ENCODE data around the gene ADPRHL1. TPM values are rescaled to one million over a fixed set of nuclear protein-coding genes. Genes with fewer than 3 reads are reported as not detected.
A peak's percentile ranks its signal among the peaks of the same experiment; 100 is the strongest.

The ADPRHL1 gene
- total RNA-seq, 1 donor, result 5.1 TPM

DNA sequence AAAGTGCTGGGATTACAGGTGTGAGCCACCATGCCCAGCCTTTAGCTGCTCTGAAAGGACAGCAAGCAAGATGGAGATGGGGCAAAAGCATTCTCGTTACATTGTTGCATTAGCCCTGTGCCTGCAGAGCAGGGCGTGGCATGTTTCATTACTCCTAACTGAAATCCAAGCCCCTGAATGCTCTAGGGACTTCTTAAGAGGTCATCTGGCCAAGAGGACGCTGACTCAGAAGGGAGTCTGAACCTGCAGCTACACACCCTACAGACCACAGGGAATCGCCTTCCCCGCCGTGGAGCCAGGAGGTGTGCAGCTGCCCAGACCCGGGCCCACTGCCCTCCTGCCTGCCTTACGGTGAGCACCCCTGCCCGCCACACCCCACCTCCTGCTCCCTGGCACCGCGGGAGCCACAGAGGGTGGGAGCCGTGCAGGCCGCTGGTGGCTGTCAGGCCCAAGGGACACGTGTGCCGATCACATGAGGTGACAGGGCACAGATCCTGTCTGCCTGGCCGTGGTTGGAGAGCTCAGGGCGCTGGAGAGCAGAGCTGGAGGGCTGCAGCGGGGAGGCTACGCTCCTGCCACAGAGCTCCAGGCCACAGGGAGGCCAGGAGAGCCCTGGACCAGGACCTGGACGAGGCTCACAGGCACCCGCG is 27.2 kb downstream of the ADPRHL1 start:
- H3K27me3 ChIP-seq (ENCODE audit: insufficient read depth, low read length), result no peaks in the 10 kb centered on the region
- H3K9me3 ChIP-seq (ENCODE audit: low read depth, low read length), result no peaks in the 10 kb centered on the region
- H3K4me1 ChIP-seq (ENCODE audit: insufficient read depth, low read length), result peaks cover 4% of the 10 kb centered on the region
- TF ChIP-seq, protein P1, sequence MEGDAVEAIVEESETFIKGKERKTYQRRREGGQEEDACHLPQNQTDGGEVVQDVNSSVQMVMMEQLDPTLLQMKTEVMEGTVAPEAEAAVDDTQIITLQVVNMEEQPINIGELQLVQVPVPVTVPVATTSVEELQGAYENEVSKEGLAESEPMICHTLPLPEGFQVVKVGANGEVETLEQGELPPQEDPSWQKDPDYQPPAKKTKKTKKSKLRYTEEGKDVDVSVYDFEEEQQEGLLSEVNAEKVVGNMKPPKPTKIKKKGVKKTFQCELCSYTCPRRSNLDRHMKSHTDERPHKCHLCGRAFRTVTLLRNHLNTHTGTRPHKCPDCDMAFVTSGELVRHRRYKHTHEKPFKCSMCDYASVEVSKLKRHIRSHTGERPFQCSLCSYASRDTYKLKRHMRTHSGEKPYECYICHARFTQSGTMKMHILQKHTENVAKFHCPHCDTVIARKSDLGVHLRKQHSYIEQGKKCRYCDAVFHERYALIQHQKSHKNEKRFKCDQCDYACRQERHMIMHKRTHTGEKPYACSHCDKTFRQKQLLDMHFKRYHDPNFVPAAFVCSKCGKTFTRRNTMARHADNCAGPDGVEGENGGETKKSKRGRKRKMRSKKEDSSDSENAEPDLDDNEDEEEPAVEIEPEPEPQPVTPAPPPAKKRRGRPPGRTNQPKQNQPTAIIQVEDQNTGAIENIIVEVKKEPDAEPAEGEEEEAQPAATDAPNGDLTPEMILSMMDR (IDR thresholded peaks at IDR 0.05; ENCODE audit: extremely low read depth, low read depth, low read length), result no peak
- no peak for DNase-seq (ENCODE audit: insufficient read length, low spot score, missing footprints)
- H3K4me2 ChIP-seq (ENCODE audit: insufficient read depth, low read length), result no peak overlapping the region
- no peaks in the 10 kb centered on the region for H3K36me3 ChIP-seq (ENCODE audit: insufficient read depth, low read length)
- H3K4me3 ChIP-seq (ENCODE audit: insufficient read depth, low read length), result no peak overlapping the region
- no peak overlapping the region for H2AFZ ChIP-seq (ENCODE audit: low read length)
- H3K79me2 ChIP-seq (ENCODE audit: insufficient read depth, low read length), result no peaks in the 10 kb centered on the region
- H3K27ac ChIP-seq (ENCODE audit: low read depth, low read length), result no peak overlapping the region
- H4K20me1 ChIP-seq (ENCODE audit: insufficient read depth, low read length), result no peaks in the 10 kb centered on the region

DNA sequence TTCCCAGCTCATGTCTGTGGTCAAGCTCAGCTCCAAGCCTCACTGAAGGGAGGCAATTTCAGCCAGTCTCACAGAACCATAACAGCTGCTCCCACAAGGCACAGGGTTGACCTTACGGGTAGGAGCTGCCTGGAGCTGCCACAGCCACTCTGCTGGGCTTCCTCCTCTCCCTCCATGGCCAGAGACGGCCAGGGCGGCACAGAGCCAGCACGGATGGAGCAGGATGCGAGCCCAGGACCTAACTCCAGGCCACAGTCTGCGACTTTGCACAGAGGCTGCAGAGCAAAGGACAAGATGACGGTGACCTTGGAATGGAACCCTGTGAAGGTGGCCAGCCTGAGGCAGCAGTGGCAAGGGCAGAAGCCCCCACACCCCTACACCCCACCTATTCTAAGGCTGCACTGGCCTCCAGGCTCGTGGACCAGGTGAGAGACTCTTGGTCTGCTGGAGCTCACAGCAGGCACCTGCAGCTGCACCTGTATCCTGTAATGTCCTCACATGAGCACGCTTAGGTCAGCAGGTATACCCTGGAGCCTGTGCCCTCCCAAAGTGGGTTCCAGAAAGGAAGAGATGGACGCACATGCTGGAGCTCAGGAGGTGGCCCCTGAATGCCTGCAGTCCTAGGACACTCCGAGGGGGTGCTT is 29.6 kb downstream of the ADPRHL1 start:
- Histone ChIP-seq H3K79me2 (ENCODE audit: insufficient read depth, low read length) (no peaks in the 10 kb centered on the region), H3K4me2 (ENCODE audit: insufficient read depth, low read length) (no peak overlapping the region), H3K4me1 (ENCODE audit: insufficient read depth, low read length) (peaks cover 4% of the 10 kb centered on the region), H4K20me1 (ENCODE audit: insufficient read depth, low read length) (no peaks in the 10 kb centered on the region), H3K4me3 (ENCODE audit: insufficient read depth, low read length) (no peak overlapping the region), H3K27ac (ENCODE audit: low read depth, low read length) (no peak overlapping the region), H3K27me3 (ENCODE audit: insufficient read depth, low read length) (no peaks in the 10 kb centered on the region), H3K9me3 (ENCODE audit: low read depth, low read length) (no peaks in the 10 kb centered on the region), H2AFZ (ENCODE audit: low read length) (no peak overlapping the region), H3K36me3 (ENCODE audit: insufficient read depth, low read length) (no peaks in the 10 kb centered on the region)
- no peak for DNase-seq (ENCODE audit: insufficient read length, low spot score, missing footprints)
- TF ChIP-seq, protein P1 (IDR thresholded peaks at IDR 0.05; ENCODE audit: extremely low read depth, low read depth, low read length), result no peak

DNA sequence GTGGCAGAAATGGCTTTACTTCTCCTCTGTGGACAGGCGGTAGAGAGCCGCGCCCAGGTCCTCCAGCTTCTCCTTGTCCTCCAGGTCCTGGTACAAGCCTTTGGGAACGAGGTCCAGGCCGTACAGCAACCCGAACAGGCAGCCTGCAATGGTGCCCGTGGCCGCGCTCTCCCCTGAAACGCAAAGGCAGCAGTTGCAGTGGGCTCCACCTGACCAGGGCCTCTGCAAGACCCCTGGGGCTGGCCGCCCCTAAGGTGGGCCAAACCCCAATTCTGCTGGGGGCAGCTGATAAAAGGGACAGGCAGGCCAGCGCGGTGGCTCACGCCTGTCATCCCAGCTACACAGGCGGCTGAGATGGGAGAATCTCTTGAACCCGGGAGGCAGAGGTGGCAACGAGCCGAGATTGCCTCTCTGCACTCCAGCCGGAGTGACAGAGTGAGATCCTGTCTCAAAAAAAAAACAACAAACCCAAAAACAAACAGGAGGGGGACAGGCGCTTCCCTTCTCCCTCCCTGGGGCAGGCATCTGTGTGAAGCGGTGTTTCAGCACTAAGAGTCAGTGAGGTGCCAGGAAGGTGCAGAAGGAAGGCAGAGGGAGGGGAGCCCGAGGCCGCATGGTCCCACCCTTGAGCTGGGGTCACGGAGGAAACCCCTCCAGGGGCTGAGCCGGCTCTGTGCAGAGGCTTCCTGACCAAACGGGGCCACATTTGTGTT is 30.3 kb downstream of the ADPRHL1 start:
- Histone ChIP-seq H3K4me2 (ENCODE audit: insufficient read depth, low read length) (no peak overlapping the region), H3K27me3 (ENCODE audit: insufficient read depth, low read length) (no peaks in the 10 kb centered on the region), H2AFZ (ENCODE audit: low read length) (no peak overlapping the region), H4K20me1 (ENCODE audit: insufficient read depth, low read length) (no peaks in the 10 kb centered on the region), H3K27ac (ENCODE audit: low read depth, low read length) (no peak overlapping the region), H3K4me3 (ENCODE audit: insufficient read depth, low read length) (no peak overlapping the region), H3K9me3 (ENCODE audit: low read depth, low read length) (no peaks in the 10 kb centered on the region), H3K79me2 (ENCODE audit: insufficient read depth, low read length) (no peaks in the 10 kb centered on the region), H3K4me1 (ENCODE audit: insufficient read depth, low read length) (peaks cover 4% of the 10 kb centered on the region), H3K36me3 (ENCODE audit: insufficient read depth, low read length) (no peaks in the 10 kb centered on the region)
- TF ChIP-seq, protein P1 (IDR thresholded peaks at IDR 0.05; ENCODE audit: extremely low read depth, low read depth, low read length), result no peak
- no peak for DNase-seq (ENCODE audit: insufficient read length, low spot score, missing footprints)

DNA sequence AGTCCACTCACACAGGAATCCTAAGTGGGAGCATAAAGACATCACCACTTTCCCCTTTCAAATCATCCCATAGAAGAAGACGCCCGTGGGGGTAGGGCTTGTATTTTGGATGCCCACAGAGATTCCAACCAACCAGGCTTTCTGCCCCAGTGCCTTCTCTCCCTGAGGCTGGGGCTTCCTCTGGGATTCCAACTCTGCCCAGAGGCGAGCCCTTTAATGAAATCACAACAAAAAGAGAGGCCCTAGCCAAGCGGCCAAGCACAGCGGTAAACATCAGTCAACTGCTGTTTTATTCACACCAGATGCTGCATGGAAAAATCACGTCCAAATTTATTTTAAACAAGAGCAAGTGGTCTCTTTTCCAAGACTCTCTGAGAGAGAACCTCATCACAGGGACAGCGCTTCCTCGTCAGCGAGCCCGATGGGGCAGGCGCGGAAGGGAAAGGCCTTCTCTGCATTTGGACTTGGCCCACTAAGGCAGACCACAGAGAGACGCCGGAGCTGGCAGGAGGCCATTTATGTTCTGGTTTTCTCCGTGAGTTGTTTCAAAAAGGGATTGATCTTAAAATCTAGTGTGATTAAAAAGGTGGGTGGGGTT is 31.5 kb downstream of the ADPRHL1 start:
- H3K4me1 ChIP-seq (ENCODE audit: insufficient read depth, low read length), result peaks cover 4% of the 10 kb centered on the region
- no peak overlapping the region for H3K27ac ChIP-seq (ENCODE audit: low read depth, low read length)
- H4K20me1 ChIP-seq (ENCODE audit: insufficient read depth, low read length), result no peaks in the 10 kb centered on the region
- TF ChIP-seq, protein P1 (IDR thresholded peaks at IDR 0.05; ENCODE audit: extremely low read depth, low read depth, low read length), result no peak
- peak overlapping the region; percentile 18 for H3K4me2 ChIP-seq (ENCODE audit: insufficient read depth, low read length)
- no peak for DNase-seq (ENCODE audit: insufficient read length, low spot score, missing footprints)
- H2AFZ ChIP-seq (ENCODE audit: low read length), result no peak overlapping the region
- no peaks in the 10 kb centered on the region for H3K79me2 ChIP-seq (ENCODE audit: insufficient read depth, low read length)
- no peaks in the 10 kb centered on the region for H3K9me3 ChIP-seq (ENCODE audit: low read depth, low read length)
- H3K36me3 ChIP-seq (ENCODE audit: insufficient read depth, low read length), result no peaks in the 10 kb centered on the region
- no peaks in the 10 kb centered on the region for H3K27me3 ChIP-seq (ENCODE audit: insufficient read depth, low read length)
- no peak overlapping the region for H3K4me3 ChIP-seq (ENCODE audit: insufficient read depth, low read length)

Measured in osteoblast (primary cell).